GM19328 (cell line): ENCODE measurements around the gene PAWR.
"Not testable (repeated sequence)": the region's sequence is repeated elsewhere in the genome, so short reads cannot be mapped to it uniquely, and the experiment has no call there.

ENCODE experiments used
- ATAC-seq: cut with Tn5 transposase; IDR thresholded peaks from one replicate; pipeline ENCODE4 v1.9.1; 2021; ENCODE audit warnings: mild to moderate bottlenecking, moderate library complexity; ENCODE audit not compliant: unreplicated experiment

Gene PAWR

GRCh38 chr12:79650440-79650839 lies 40.3 kb downstream of the PAWR start:
- ATAC-seq = no peak

DNA sequence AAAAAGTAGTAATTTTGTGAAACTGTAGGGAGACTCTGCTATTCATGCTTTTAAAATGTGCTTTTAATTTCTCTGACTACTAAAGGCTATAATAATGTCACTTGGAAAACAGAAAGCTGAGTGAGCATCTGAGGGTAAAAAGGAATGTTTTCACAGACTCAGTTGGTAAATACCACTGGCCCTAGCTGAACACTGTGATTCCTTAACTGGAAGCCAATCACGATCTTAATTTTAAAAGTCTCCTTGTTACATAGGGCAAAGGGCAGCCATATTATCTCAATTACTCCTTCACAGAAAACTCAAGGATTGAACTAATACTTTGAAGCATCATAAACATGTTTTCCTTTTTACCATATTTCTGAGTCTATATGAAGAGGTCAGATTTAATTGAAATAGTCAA lies 41.9 kb downstream of the PAWR start:
- ATAC-seq = no peak

DNA sequence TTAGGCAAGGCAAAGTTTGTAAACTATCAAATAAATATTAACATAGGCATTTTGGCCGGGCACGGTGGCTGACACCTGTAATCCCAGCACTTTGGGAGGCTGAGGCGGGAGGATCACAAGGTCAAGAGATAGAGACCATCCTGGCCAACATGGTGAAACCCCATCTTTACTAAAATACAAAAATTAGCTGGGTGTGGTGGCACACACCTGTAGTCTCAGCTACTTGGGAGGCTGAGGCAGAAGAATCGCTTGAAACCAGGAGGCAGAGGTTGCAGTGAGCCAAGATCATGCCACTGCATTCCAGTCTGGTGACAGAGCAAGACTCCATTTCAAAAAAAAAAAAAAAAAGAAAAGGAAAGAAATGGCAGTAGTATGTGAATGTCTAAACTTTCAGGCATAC lies 43.9 kb downstream of the PAWR start:
- not testable (repeated sequence) for ATAC-seq

DNA sequence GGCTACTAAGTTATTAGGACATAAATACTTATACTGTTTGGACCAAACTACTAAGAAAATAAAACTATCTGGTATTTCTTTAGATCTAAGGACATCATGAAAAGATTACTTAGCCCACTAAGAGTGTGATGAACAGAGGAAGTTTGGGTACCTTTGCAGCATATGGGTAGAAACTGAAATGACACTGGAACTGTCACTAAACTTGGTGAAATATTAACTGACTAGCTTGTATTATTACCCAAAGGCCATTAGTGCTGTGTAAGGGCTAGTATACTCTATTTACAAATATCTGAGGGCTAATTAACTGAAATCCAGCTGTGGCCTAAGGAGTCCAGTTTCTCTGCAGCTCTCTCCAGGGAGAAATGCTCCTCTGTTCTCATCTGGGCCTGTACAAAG lies 45.5 kb downstream of the PAWR start:
- peak; percentile 67 for ATAC-seq

DNA sequence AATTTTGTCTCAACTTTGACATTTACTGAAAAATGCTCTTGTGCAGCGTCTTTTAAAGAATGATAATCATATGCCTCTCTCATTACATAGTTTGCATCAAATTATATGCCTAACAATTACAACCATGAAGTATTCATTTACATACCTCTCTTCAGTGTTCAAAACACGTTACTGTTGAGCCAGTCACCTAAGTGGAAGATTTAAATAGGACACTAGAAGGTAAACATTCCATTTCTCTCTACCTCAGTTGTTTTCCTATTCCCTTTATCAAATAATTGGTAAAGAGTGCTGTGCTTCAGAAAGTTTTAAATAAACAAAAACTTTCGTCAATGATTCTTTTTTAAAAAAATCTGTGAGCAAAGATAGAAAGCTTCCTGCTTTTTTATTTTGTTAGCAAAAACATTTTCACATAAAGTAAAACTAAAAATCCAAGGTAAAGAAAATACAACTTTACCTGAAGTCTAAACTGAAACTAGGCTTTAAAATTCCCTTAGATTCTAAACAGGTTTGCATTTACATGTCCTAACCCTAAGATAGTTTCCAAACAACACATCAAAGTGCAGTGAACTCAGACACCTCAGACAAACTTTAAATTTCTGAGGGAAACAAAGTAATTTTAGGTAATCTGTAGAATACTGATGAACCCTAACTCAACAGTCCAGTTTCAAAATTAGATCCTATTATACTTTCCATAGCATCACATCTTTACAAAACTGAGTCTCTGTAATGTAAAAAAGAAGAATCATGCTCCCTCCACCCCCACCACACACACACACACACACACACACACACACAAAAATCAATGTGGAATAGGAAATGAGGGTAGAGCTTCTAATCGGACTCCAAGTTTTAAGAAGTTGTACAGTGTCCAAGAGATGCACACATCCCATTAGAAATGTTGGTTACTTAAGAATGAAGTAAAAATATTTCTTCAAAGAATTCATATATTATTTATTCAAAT lies 46.2 kb downstream of the PAWR start:
- ATAC-seq = no peak

- no peak for ATAC-seq
Observed at GRCh38 chr12:79643821-79644220, 46.9 kb downstream of the PAWR start.

DNA sequence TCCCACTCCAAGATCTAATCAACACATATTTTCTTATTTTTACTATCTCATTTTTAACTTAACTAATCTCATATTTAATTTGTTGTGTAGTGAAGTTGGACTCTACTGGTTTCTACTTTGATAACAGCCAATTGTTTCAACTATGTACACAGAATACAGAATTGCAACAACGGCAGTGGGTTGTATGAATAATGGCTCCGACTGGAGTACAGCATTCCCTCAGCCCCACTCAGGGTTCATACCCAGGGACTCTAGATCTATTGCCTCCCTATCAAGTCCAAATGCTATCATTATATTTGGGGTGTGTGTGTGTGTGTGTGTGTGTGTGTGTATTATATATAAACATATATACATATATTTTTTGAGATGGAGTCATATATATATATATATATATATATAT lies 52.3 kb downstream of the PAWR start:
- ATAC-seq = no peak

DNA sequence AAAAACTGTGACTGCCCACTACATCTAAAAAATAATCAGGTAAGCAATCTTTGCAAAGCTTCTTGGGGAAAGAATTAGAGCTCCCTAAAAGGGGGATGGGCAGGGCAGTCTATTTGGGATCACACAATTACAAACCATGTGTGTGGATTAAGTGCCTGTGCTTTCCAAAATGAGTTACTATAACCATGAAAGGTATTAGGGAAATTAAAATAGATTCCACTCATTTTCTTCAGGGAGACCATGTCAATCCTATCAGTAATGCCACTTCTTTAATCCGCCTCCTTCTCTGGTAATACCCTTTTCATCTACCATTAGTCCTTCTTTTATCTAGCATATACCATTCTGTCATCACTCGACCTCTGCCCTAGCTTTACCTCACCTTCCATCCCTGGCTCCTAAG lies 53.7 kb downstream of the PAWR start:
- ATAC-seq = no peak

GRCh38 chr12:79635676-79636075 lies 55.1 kb downstream of the PAWR start:
- no peak for ATAC-seq

DNA sequence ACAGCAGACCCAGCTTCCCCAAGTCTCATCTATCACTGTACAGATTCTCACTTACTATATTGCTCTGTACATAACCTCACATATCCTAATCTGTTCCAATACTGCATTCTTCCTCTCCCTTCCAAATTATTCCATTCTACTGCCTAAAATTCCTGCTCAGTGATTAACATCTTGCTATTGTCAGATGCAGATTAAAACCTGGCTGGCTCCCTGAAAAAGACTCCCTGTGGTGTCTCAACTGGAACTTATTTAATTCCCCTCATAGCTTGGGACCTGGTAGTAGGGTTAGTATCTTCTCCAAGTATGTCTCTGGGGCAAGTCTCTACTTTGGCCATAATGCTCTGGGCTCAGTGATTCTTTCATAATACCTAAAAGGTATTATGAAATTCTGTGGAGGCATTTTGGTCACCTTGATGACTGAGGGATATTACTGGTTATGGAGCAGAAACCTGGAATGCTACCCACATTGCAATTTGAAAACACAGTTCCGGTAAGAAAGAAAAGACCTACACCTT lies 55.8 kb downstream of the PAWR start:
- ATAC-seq = no peak

GRCh38 chr12:79629561-79629960 lies 61.2 kb downstream of the PAWR start:
- no peak for ATAC-seq

- not testable (repeated sequence) for ATAC-seq
Observed at GRCh38 chr12:79626735-79627134, 64.0 kb downstream of the PAWR start.

- no peak for ATAC-seq
Observed at GRCh38 chr12:79624378-79624777, 66.4 kb downstream of the PAWR start.

DNA sequence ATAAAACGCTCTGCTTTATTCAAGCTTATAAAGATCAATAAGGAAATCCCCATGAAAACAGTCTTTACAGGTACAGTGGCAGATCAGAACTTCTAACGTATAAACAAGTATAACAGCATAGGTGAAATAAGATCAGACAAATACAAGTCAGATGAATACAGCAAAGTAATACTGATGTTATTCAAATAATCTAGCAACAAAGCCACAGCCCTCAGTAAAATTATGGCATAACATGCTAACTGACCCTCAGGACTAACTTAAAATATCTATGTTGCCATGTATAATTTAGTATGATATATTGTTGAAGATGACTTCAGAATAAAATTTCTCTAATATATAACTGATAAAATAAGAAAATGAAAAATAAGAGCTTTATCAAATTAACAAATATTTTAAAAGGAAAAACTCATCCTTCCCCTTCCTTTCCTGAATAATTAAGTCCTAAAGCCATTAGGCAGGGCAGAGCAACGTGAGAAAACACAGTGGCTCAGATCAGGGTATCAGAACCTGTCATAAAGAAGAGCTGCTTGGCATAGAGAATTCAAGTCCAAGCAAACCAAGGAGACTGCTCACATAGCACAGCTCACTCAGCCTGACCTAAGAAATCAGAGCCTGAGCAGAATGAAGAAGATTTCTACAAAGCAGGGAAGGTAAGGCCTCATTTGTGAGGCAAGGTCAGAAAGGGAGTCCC lies 70.7 kb downstream of the PAWR start:
- no peak for ATAC-seq

DNA sequence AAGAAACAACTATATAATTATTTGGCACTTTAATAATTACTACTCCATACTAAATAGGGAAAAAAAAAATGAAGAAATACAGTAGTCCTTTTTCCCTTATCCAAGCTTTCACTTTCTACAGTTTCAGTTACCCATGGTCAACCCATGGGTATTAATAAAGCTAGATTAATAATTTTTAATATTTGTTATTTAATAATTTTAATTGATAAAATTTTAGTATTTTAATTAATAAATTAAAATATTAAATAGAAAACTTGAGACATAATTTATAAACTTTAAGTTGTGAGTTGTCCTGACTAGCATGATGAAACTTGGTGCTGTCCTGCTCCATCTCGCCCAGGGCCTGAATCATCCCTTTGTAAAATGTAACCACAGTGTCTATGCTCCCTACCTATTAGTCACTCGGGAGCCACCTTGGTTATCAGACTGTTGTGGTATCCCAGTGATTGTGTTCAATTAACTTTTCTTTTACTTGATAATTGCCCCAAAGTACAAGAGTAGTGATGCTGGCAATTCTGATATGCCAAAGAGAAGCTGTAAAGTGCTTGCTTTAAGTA lies 71.8 kb downstream of the PAWR start:
- ATAC-seq = no peak

- no peak for ATAC-seq
Observed at GRCh38 chr12:79617696-79618095, 73.1 kb downstream of the PAWR start.

GRCh38 chr12:79615596-79616560 lies 74.9 kb downstream of the PAWR start:
- ATAC-seq = no peak

DNA sequence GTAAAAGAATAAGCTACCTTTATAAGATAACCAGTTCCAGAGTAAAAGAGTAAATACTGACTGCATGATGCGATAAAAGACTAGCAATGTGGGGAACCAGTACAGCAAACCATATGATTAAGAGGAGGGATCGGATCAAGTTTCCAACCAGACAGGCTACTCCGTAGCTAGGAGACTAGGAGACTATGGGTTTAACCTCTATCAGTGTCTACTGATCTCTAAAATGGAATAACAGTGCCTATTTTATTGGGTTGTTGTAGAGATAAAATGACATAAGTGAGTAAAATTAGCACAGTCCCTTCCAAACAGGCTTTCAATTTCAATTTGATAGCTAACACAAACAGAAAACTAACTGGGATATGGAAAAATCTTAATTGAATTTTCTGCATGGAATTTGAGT lies 76.0 kb downstream of the PAWR start:
- ATAC-seq = no peak

DNA sequence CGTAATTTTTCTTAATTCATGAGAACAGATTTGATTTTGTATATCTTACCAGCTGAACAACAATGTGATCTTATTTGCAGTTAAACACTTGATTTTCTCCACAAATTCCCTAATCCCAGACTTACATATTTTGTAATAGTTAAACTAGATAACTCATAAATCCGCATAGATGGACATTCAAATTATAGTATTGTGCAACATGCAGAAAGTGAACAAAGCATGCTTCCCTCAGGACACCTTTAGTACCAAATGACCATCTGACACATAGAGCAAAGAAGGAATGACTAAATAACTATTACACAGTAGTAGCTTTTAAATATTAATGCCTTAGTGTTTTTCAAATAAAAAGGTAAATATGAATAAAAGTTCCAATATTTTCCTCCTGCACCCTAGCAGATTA lies 88.9 kb downstream of the PAWR start:
- ATAC-seq = no peak

GRCh38 chr12:79597910-79598309 lies 92.9 kb downstream of the PAWR start:
- no peak for ATAC-seq
